Neural crest cell (in vitro differentiated cells): ENCODE results near the gene FHIP2A. TPM values are rescaled to one million over a fixed set of nuclear protein-coding genes. Genes with fewer than 3 reads are reported as not detected.

Source experiments
- DNase-seq: peaks from one replicate; pipeline ENCODE4 v3.0.0; 2021; ENCODE audit warnings: low read depth, mixed read lengths, low spot score
- H3K27ac Mint-ChIP-seq: one replicate; pipeline ENCODE4 v1.8.0; 2021; ENCODE audit warnings: mild to moderate bottlenecking, mixed read lengths; ENCODE audit not compliant: unreplicated experiment
- H3K27me3 Mint-ChIP-seq: 2 replicates; pipeline ENCODE4 v1.8.0; 2021; ENCODE audit warnings: low read depth, mild to moderate bottlenecking, mixed read lengths
- H3K36me3 Mint-ChIP-seq: 2 replicates; pipeline ENCODE4 v1.8.0; 2021; ENCODE audit warnings: low read depth, mild to moderate bottlenecking, mixed read lengths
- H3K4me1 Mint-ChIP-seq: 2 replicates; pipeline ENCODE4 v1.8.0; 2021; ENCODE audit warnings: mixed read lengths
- H3K4me3 Mint-ChIP-seq: one replicate; pipeline ENCODE4 v1.8.0; 2021; ENCODE audit warnings: mild to moderate bottlenecking, mixed read lengths
- H3K9me3 Mint-ChIP-seq: 2 replicates; pipeline ENCODE4 v1.8.0; 2021; ENCODE audit warnings: mixed read lengths
- total RNA-seq: library from RNA; stranded (reverse); gene quantifications from 2 replicates; pipeline ENCODE4 v1.2.1, GENCODE V29; 2021
- TF ChIP-seq, protein P1 (sequence below): fragments of 200-600 bp; sonication (generic); conservative IDR thresholded peaks from 2 replicates; pipeline ENCODE4 v1.5.0; 2021; ENCODE audit warnings: antibody characterized with exemption, mild to moderate bottlenecking

Gene FHIP2A
- total RNA-seq, 1 donor from 2014 or later, result 17.0 TPM

DNA sequence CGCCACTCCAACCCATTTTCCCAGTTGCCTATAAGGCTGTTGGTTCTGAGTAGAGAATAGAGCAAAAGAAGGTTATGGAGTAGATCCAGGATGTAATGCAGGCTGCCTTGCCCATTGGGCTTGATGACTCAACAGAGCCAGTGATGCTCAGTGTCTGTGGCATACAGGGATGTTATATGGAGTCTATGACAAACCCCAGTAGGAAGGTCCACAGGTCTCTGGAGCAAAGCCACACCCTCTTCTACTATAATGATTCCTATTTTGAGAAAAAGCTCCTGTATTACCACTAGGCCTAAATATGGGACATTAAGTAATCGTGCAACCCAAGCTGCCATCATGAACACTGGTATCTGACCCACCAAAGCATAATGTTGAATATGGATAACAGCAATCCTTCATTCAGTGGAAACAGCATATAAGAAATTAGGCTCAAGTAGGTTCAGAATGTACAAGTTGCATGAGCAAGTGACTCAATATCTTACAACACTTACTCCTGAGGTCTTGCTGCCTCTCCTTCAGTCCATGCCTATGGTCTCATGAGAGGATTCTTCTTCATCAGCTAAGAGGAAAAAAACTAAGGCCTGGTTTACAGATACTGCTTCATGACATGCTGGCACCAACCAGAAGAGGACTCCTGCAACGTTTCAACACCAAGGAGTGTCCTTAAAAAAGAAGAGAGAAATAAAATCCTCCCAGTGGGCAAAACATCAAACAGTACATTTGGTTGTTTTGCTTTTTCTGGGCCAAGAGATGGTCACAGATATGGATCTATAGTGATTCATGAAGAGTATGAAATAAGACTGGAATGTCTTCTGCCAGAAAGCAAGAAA is 14.8 kb upstream of the FHIP2A start:
- TF ChIP-seq, protein P1, sequence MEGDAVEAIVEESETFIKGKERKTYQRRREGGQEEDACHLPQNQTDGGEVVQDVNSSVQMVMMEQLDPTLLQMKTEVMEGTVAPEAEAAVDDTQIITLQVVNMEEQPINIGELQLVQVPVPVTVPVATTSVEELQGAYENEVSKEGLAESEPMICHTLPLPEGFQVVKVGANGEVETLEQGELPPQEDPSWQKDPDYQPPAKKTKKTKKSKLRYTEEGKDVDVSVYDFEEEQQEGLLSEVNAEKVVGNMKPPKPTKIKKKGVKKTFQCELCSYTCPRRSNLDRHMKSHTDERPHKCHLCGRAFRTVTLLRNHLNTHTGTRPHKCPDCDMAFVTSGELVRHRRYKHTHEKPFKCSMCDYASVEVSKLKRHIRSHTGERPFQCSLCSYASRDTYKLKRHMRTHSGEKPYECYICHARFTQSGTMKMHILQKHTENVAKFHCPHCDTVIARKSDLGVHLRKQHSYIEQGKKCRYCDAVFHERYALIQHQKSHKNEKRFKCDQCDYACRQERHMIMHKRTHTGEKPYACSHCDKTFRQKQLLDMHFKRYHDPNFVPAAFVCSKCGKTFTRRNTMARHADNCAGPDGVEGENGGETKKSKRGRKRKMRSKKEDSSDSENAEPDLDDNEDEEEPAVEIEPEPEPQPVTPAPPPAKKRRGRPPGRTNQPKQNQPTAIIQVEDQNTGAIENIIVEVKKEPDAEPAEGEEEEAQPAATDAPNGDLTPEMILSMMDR, result no peak
- H3K36me3 Mint-ChIP-seq, result no peaks in the 10 kb centered on the region
- no peaks in the 10 kb centered on the region for H3K27me3 Mint-ChIP-seq
- H3K9me3 Mint-ChIP-seq, result peaks cover 11% of the 10 kb centered on the region
- H3K4me1 Mint-ChIP-seq, result no peaks in the 10 kb centered on the region
- H3K27ac Mint-ChIP-seq, result no peak overlapping the region
- DNase-seq, result no peak
- H3K4me3 Mint-ChIP-seq, result no peak overlapping the region

DNA sequence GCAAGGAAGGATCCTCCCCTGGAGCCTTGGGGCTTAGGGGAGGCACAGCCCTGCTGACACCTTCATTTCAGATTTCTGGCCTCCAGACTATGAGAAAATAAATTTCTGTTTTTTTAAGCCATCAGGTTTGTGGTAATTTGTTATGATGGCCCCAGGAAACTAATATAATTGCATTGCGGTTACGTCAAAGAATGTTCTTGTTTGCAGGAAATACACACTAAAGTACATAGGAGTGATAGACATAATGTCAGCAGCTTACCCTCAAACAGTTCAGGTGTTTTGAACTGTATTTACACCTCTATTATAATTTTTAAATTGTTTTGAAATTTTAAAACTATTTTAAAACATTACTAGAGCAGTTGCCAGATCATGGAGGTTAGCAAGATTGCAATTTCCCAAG is 12.6 kb upstream of the FHIP2A start:
- TF ChIP-seq, protein P1, result no peak
- Mint-ChIP-seq H3K9me3 (peaks cover 11% of the 10 kb centered on the region), H3K36me3 (no peaks in the 10 kb centered on the region), H3K4me1 (no peaks in the 10 kb centered on the region), H3K4me3 (no peak overlapping the region), H3K27me3 (no peaks in the 10 kb centered on the region), H3K27ac (no peak overlapping the region)
- DNase-seq, result no peak

DNA sequence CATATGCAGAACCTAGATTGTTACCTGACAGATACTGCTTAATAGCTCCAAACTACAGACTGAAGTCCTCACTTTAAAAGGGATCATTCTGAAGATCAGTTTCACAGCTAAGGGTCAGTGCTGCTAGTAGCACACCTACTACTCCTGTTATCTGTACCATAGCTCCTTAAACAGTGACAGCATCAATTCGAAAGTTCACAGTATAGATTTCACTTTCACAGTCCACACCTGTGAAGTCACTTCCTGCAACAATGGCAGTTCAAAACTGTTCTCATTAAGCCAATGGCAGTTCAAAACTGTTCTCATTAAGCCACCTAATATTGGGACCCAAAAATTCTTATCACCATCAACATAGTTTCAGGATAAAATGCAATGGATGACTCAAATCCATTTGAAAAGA is 10.7 kb upstream of the FHIP2A start:
- Mint-ChIP-seq H3K9me3 (peaks cover 11% of the 10 kb centered on the region), H3K4me3 (no peak overlapping the region), H3K4me1 (no peaks in the 10 kb centered on the region), H3K27me3 (no peaks in the 10 kb centered on the region), H3K36me3 (no peaks in the 10 kb centered on the region), H3K27ac (no peak overlapping the region)
- TF ChIP-seq, protein P1, result no peak
- DNase-seq, result no peak

DNA sequence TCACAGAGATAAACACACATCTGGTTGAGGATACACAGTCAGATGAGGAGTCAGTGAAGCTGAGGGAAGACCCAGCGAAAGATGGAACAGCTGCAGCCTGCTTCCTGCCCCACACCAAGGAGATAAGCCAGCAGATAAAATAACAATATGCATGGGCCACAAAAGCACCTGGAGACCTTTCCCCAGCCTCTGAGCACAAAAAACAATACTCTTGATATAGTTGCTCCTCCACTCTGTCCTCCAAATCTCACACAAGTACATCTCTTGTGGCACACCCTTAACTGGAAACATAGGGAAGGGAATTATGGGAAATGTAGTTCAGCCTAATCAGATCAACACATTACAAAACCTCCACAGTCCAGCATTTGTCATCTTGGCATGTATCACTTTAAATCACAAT is 9.7 kb upstream of the FHIP2A start:
- TF ChIP-seq, protein P1, result no peak
- Mint-ChIP-seq H3K36me3 (no peaks in the 10 kb centered on the region), H3K4me3 (no peak overlapping the region), H3K9me3 (peaks cover 11% of the 10 kb centered on the region), H3K4me1 (no peaks in the 10 kb centered on the region), H3K27ac (no peak overlapping the region), H3K27me3 (no peaks in the 10 kb centered on the region)
- no peak for DNase-seq

DNA sequence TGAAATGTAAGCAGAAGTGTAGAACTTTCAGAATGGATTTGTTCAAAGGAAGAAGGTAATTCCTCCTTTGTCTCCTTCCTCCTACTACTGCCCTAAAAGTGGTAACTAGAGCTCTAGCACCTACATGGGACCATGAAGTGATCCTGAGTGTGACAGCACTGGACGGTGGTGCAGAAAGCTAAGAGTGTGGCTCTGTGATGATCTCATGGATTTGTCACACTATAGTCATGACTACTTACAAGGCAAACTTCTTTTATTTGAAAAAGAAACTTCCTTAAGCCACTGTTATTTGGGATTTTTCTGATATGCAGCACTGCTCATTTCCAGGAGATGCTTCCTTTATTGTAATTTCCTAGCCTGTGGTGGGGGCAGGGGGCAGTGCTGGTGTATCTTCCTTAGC is 5.8 kb upstream of the FHIP2A start:
- no peak overlapping the region for H3K4me3 Mint-ChIP-seq
- no peaks in the 10 kb centered on the region for H3K4me1 Mint-ChIP-seq
- peaks cover 3% of the 10 kb centered on the region for H3K27me3 Mint-ChIP-seq
- TF ChIP-seq, protein P1, result no peak
- no peaks in the 10 kb centered on the region for H3K36me3 Mint-ChIP-seq
- no peaks in the 10 kb centered on the region for H3K9me3 Mint-ChIP-seq
- no peak for DNase-seq
- no peak overlapping the region for H3K27ac Mint-ChIP-seq
